ENCODE results near the gene PHACTR1.

DNA sequence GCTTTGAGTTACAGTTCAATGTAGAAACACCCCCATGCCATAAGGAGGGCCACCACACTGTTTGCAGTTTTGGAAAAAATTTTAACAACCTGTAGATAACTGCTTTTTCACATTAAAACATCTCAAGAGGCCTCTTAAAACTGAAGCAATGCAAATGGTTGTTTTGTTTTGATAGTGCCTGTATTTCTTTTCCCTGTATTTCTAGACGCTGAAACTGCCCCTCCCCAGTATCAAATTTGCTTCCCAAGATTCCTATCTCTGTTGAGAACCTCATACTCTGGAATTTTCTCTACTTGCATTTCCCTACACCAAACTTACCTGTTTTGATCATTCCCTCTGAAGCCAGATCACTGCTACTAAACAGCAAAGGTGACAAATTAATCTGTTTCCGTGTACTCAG is 98.5 kb downstream of the PHACTR1 start:
- TF ChIP-seq POLR2AphosphoS5 (IDR thresholded peaks at IDR 0.05; ENCODE audit: low read depth, low read length) (no peak), EZH2phosphoT487 (IDR thresholded peaks at IDR 0.05; ENCODE audit: borderline replicate concordance, low read depth) (no peak), RFX5 (IDR thresholded peaks at IDR 0.05; ENCODE audit: low read length) (no peak), RXRA (IDR thresholded peaks at IDR 0.05; ENCODE audit: borderline replicate concordance, low read depth) (no peak), NFIC (IDR thresholded peaks at IDR 0.05; ENCODE audit: borderline replicate concordance) (no peak)
- TF ChIP-seq, protein P1, sequence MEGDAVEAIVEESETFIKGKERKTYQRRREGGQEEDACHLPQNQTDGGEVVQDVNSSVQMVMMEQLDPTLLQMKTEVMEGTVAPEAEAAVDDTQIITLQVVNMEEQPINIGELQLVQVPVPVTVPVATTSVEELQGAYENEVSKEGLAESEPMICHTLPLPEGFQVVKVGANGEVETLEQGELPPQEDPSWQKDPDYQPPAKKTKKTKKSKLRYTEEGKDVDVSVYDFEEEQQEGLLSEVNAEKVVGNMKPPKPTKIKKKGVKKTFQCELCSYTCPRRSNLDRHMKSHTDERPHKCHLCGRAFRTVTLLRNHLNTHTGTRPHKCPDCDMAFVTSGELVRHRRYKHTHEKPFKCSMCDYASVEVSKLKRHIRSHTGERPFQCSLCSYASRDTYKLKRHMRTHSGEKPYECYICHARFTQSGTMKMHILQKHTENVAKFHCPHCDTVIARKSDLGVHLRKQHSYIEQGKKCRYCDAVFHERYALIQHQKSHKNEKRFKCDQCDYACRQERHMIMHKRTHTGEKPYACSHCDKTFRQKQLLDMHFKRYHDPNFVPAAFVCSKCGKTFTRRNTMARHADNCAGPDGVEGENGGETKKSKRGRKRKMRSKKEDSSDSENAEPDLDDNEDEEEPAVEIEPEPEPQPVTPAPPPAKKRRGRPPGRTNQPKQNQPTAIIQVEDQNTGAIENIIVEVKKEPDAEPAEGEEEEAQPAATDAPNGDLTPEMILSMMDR (IDR thresholded peaks at IDR 0.05) = no peak

Data from SK-N-SH (cell line).